Ectodermal cell (in vitro differentiated cells): ENCODE results near the gene SERGEF.
"Not testable (repeated sequence)": the region's sequence is repeated elsewhere in the genome, so short reads cannot be mapped to it uniquely, and the experiment has no call there.

Experiments
- H3K27ac ChIP-seq: 2 replicates; pipeline ENCODE4 v1.7.0; 2013; ENCODE audit warnings: mild to moderate bottlenecking, low read depth, low read length; ENCODE audit not compliant: insufficient read depth, poor library complexity, severe bottlenecking
- H3K27me3 ChIP-seq: 2 replicates; pipeline ENCODE4 v1.7.0; 2013; ENCODE audit warnings: mild to moderate bottlenecking, low read length; ENCODE audit not compliant: insufficient read depth, control insufficient read depth, poor library complexity, severe bottlenecking
- H3K36me3 ChIP-seq: one replicate; pipeline ENCODE4 v1.7.0; 2013; ENCODE audit warnings: low read length; ENCODE audit not compliant: control insufficient read depth, insufficient read depth
- H3K4me1 ChIP-seq: one replicate; pipeline ENCODE4 v1.7.0; 2013; ENCODE audit warnings: low read length; ENCODE audit not compliant: control insufficient read depth, insufficient read depth
- H3K4me3 ChIP-seq: 2 replicates; pipeline ENCODE4 v1.7.0; 2013; ENCODE audit warnings: low read depth, low read length, control low read depth; ENCODE audit not compliant: insufficient read depth
- H3K9me3 ChIP-seq: 2 replicates; pipeline ENCODE4 v1.7.0; 2013; ENCODE audit warnings: mild to moderate bottlenecking, low read length, moderate library complexity; ENCODE audit not compliant: control insufficient read depth
- WGBS, 2 experiments: methylation state at CpG; one replicate each; pipeline ENCODE4 v1.1.7; 2013; ENCODE audit warnings: missing lambda C conversion rate in 2 of 2; 5-methylcytosine and 5-hydroxymethylcytosine counted together

Gene SERGEF

DNA sequence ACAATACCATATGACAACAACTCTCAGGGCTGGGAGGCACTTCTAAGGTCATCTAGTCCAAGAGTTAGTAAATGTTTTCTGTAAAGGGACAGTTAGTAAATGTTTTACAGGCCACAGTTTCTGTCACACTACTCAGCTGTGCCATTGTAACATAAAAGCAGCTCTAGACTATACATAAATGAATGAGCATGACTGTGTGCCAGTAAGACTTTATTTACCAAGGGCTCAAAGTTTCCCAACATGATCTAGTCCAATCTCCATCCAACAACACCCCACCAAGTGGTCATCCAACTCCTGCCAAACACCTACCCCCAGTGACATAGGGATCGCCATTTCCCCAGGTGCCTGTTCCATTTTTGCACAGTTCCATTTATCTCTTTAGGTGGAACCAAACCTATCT lies 12.1 kb downstream of the SERGEF start:
- no peaks in the 10 kb centered on the region for H3K4me1 ChIP-seq
- no peak overlapping the region for H3K27ac ChIP-seq
- H3K9me3 ChIP-seq: no peaks in the 10 kb centered on the region
- no peaks in the 10 kb centered on the region for H3K27me3 ChIP-seq
- no peaks in the 10 kb centered on the region for H3K36me3 ChIP-seq
- H3K4me3 ChIP-seq: no peak overlapping the region
- 91% methylated on average over 1 of the region's 1 CpG for WGBS, 2 experiments

- H3K9me3 ChIP-seq, H3K36me3 ChIP-seq, H3K4me3 ChIP-seq, H3K27me3 ChIP-seq, H3K27ac ChIP-seq, H3K4me1 ChIP-seq: not testable (repeated sequence)
- WGBS, 2 experiments: 89 to 94% methylated on average over 3 to 4 of the region's 4 CpGs
Measured at GRCh38 chr11:18000128-18000527, 12.7 kb downstream of the SERGEF start.

DNA sequence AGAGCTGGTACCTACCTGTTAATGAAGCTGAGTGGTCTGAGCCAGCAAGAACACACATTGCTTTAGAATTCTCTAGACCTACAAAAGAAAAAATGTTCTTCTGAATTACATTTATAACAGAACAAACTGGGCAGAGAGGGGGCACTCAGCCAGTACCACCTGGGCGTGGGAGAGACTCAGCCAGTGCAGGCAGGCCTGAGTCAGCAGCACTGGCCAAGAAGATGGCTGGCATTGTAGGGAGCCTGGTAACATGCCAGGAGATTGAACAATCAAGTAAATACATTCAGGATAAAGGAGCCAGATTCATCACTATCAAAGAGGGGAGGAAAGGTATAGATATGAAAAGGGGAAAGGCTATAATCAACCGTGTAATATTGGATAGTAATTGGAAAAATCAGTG lies 19.9 kb downstream of the SERGEF start:
- H3K27me3 ChIP-seq: no peaks in the 10 kb centered on the region
- H3K4me1 ChIP-seq: no peaks in the 10 kb centered on the region
- no peaks in the 10 kb centered on the region for H3K36me3 ChIP-seq
- WGBS, 2 experiments: 91 to 93% methylated on average over 2 of the region's 2 CpGs
- no peak overlapping the region for H3K4me3 ChIP-seq
- H3K9me3 ChIP-seq: no peaks in the 10 kb centered on the region
- H3K27ac ChIP-seq: no peak overlapping the region

- 79 to 88% methylated on average over 4 of the region's 4 CpGs for WGBS, 2 experiments
- no peaks in the 10 kb centered on the region for H3K9me3 ChIP-seq
- no peak overlapping the region for H3K4me3 ChIP-seq
- H3K27me3 ChIP-seq: no peaks in the 10 kb centered on the region
- H3K4me1 ChIP-seq: no peaks in the 10 kb centered on the region
- no peak overlapping the region for H3K27ac ChIP-seq
- no peaks in the 10 kb centered on the region for H3K36me3 ChIP-seq
Measured at GRCh38 chr11:17991783-17992433, 20.9 kb downstream of the SERGEF start.

- no peaks in the 10 kb centered on the region for H3K27me3 ChIP-seq
- H3K36me3 ChIP-seq: no peaks in the 10 kb centered on the region
- 96 to 100% methylated on average over 1 of the region's 1 CpG for WGBS, 2 experiments
- no peak overlapping the region for H3K27ac ChIP-seq
- no peak overlapping the region for H3K4me3 ChIP-seq
- H3K9me3 ChIP-seq: no peaks in the 10 kb centered on the region
- H3K4me1 ChIP-seq: no peaks in the 10 kb centered on the region
Measured at GRCh38 chr11:17989306-17989705, 23.5 kb downstream of the SERGEF start.

DNA sequence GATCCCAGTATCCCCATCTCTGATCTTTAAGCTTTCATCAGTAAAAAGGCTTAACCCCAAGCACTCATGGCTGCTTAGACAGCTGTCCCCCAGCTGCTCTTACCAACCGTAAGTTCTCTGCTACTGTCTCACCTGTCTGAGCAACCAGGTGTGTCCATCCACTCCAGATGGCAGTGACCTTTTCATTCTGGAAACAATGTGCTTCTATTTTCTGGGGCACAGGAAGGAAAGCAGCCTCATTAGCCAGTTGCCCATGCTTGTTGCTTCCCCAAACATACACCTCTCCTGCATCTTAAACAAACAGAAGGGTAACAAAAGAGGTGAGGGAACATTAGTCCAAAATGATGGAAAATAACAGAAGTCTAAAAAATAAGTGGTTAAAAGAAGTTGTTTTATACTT lies 24.4 kb downstream of the SERGEF start:
- no peaks in the 10 kb centered on the region for H3K27me3 ChIP-seq
- H3K4me1 ChIP-seq: no peaks in the 10 kb centered on the region
- WGBS, 2 experiments: 92 to 100% methylated on average over 1 of the region's 1 CpG
- H3K4me3 ChIP-seq: no peak overlapping the region
- H3K9me3 ChIP-seq: no peaks in the 10 kb centered on the region
- no peak overlapping the region for H3K27ac ChIP-seq
- no peaks in the 10 kb centered on the region for H3K36me3 ChIP-seq

- Histone ChIP-seq H3K4me3 (no peak overlapping the region), H3K9me3 (no peaks in the 10 kb centered on the region), H3K27me3 (no peaks in the 10 kb centered on the region), H3K36me3 (no peaks in the 10 kb centered on the region), H3K4me1 (no peaks in the 10 kb centered on the region), H3K27ac (no peak overlapping the region)
- 82 to 97% methylated on average over 1 of the region's 1 CpG for WGBS, 2 experiments
Measured at GRCh38 chr11:17987826-17988225, 25.0 kb downstream of the SERGEF start.

GRCh38 chr11:17986711-17987220 lies 26.1 kb downstream of the SERGEF start:
- Histone ChIP-seq H3K36me3 (no peaks in the 10 kb centered on the region), H3K9me3 (no peaks in the 10 kb centered on the region), H3K4me3 (no peak overlapping the region), H3K4me1 (no peaks in the 10 kb centered on the region), H3K27me3 (no peaks in the 10 kb centered on the region), H3K27ac (no peak overlapping the region)
- WGBS, 2 experiments: 89 to 100% methylated on average over 1 of the region's 1 CpG

- Histone ChIP-seq H3K27me3 (no peaks in the 10 kb centered on the region), H3K27ac (no peak overlapping the region), H3K4me1 (no peaks in the 10 kb centered on the region), H3K4me3 (no peak overlapping the region), H3K9me3 (no peaks in the 10 kb centered on the region), H3K36me3 (no peaks in the 10 kb centered on the region)
- 77 to 79% methylated on average over 7 of the region's 7 CpGs for WGBS, 2 experiments
Measured at GRCh38 chr11:17986007-17986710, 26.7 kb downstream of the SERGEF start.

GRCh38 chr11:17985517-17985916 lies 27.3 kb downstream of the SERGEF start:
- no peak overlapping the region for H3K4me3 ChIP-seq
- WGBS, 2 experiments: 93 to 98% methylated on average over 1 of the region's 1 CpG
- no peak overlapping the region for H3K27ac ChIP-seq
- H3K36me3 ChIP-seq: no peaks in the 10 kb centered on the region
- no peaks in the 10 kb centered on the region for H3K27me3 ChIP-seq
- no peaks in the 10 kb centered on the region for H3K4me1 ChIP-seq
- no peaks in the 10 kb centered on the region for H3K9me3 ChIP-seq
